ENCODE data around the gene MXRA8. TPM values are rescaled to one million over a fixed set of nuclear protein-coding genes. Genes with fewer than 3 reads are reported as not detected.

MXRA8 gene
- total RNA-seq, 1 experiment from 2014 or later: 9.6 TPM

- Histone ChIP-seq H4K5ac (ENCODE audit: insufficient read length, low read depth, low read length) (peak overlapping the region; percentile 53), H3K4me1 (ENCODE audit: insufficient read depth, low read length) (peaks cover 2% of the 10 kb centered on the region; the same call in 1 of the 2 replicates), H3K23me2 (ENCODE audit: insufficient read length, low read depth, low read length, poor library complexity, severe bottlenecking) (no peaks in the 10 kb centered on the region), H3K79me2 (ENCODE audit: insufficient read depth, low read length) (no peaks in the 10 kb centered on the region), H3K4ac (ENCODE audit: low read depth, low read length) (no peak overlapping the region), H4K8ac (replicated peaks; ENCODE audit: insufficient read length, low read depth, low read length) (no peak overlapping the region), H3K23ac (ENCODE audit: insufficient read length, low read depth, low read length) (no peak overlapping the region), H3K9me3 (ENCODE audit: control insufficient read depth, low read depth, low read length) (no peaks in the 10 kb centered on the region), H3K18ac (ENCODE audit: insufficient read length, low read depth, low read length) (no peak overlapping the region), H4K20me1 (ENCODE audit: control insufficient read depth, insufficient read depth, insufficient read length) (no peaks in the 10 kb centered on the region), H4K91ac (ENCODE audit: insufficient read length, low read depth, low read length) (no peak overlapping the region), H3K79me1 (ENCODE audit: insufficient read depth, low read depth, low read length, poor library complexity, severe bottlenecking) (no peaks in the 10 kb centered on the region), H3K4me2 (ENCODE audit: insufficient read depth, insufficient read length, low read length) (no peak overlapping the region), H3K27me3 (ENCODE audit: insufficient read depth, low read length) (no peaks in the 10 kb centered on the region), H3K14ac (ENCODE audit: insufficient read depth, low read length) (peak overlapping the region; percentile 16; the same call in 1 of the 2 replicates), H2AFZ (ENCODE audit: low read length) (no peak overlapping the region), H2BK15ac (ENCODE audit: low read depth, low read length) (no peak overlapping the region), H3K27ac (ENCODE audit: insufficient read length, low read depth, low read length) (no peak overlapping the region), H2BK20ac (ENCODE audit: low read depth, low read length, poor library complexity, severe bottlenecking) (no peak overlapping the region), H2BK12ac (ENCODE audit: insufficient read length, low read depth, low read length) (no peak overlapping the region), H2BK5ac (ENCODE audit: insufficient read length, low read length) (no peak overlapping the region), H3K56ac (ENCODE audit: insufficient read length, low read depth, low read length) (no peak overlapping the region), H3K9ac (ENCODE audit: extremely low read depth, insufficient read length, low read length) (no peak overlapping the region), H2BK120ac (ENCODE audit: low read depth, low read length, poor library complexity, severe bottlenecking) (no peak overlapping the region), H2AK5ac (ENCODE audit: insufficient read length, low read length) (no peak overlapping the region), H3T11ph (ENCODE audit: low read length) (no peak overlapping the region)
- no CpG with 5 or more reads among the region's 20 CpGs for WGBS (ENCODE audit: extremely low coverage, insufficient read length, low lambda C conversion rate)
- no peak for DNase-seq
- no peak overlapping the region; a peak in 1 of 5 replicates for H3K4me3 Mint-ChIP-seq
- H3K4me1 Mint-ChIP-seq: peaks cover 22 to 42% of the 10 kb centered on the region in 2 experiments
- H3K36me3 Mint-ChIP-seq (ENCODE audit: insufficient read depth in 1 of 3, low read depth in 3 of 3): no peaks in the 10 kb centered on the region
- H3K27ac Mint-ChIP-seq: peak overlapping the region in 1 of 3 experiments; percentile 18; a peak in 1 of 7 replicates
- peaks cover 40% of the 10 kb centered on the region for H3K27me3 Mint-ChIP-seq (ENCODE audit: low read depth)
- TF ChIP-seq CTCF (conservative IDR thresholded peaks at IDR 0.05): no peak
- H3K9me3 Mint-ChIP-seq: no peaks in the 10 kb centered on the region; a peak in 2 of 5 replicates
These were observed 2.3 kb upstream of the MXRA8 start for GRCh38 chr1:1360506-1361169.

Data from H9 (cell line).